ENCODE measurements around the gene ATXN10.
"Not testable (repeated sequence)": the region's sequence is repeated elsewhere in the genome, so short reads cannot be mapped to it uniquely, and the experiment has no call there.

ATXN10 gene

GRCh38 chr22:45671783-45672563, at the start of gene ATXN10:
ATXN10 (plus strand) TSS chr22:45671834; CDS start chr22:45672064, 230 bp downstream.
- H3K27ac ChIP-seq = peak within 1 kb of the TSS; percentile 91

GRCh38 chr22:45621836-45622600, 49.6 kb upstream of the ATXN10 start:
- TF ChIP-seq, protein P1, sequence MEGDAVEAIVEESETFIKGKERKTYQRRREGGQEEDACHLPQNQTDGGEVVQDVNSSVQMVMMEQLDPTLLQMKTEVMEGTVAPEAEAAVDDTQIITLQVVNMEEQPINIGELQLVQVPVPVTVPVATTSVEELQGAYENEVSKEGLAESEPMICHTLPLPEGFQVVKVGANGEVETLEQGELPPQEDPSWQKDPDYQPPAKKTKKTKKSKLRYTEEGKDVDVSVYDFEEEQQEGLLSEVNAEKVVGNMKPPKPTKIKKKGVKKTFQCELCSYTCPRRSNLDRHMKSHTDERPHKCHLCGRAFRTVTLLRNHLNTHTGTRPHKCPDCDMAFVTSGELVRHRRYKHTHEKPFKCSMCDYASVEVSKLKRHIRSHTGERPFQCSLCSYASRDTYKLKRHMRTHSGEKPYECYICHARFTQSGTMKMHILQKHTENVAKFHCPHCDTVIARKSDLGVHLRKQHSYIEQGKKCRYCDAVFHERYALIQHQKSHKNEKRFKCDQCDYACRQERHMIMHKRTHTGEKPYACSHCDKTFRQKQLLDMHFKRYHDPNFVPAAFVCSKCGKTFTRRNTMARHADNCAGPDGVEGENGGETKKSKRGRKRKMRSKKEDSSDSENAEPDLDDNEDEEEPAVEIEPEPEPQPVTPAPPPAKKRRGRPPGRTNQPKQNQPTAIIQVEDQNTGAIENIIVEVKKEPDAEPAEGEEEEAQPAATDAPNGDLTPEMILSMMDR (IDR thresholded peaks at IDR 0.05; ENCODE audit: low read depth, low read length) = no peak
- H3K9me3 ChIP-seq (ENCODE audit: severe bottlenecking) = no peaks in the 10 kb centered on the region

More at GRCh38 chr22:45671783-45672563, at the start of gene ATXN10:
- peaks cover 21% of the 10 kb centered on the region for H3K36me3 ChIP-seq
- TF ChIP-seq, protein P1 (IDR thresholded peaks at IDR 0.05; ENCODE audit: low read depth, low read length) = no peak
- peak; percentile 29 for DNase-seq
- H3K27me3 ChIP-seq (ENCODE audit: insufficient read depth, low read depth, severe bottlenecking) = no peaks in the 10 kb centered on the region
- no peaks in the 10 kb centered on the region for H3K9me3 ChIP-seq (ENCODE audit: severe bottlenecking)
- peak within 1 kb of the TSS; percentile 64 for H3K4me3 ChIP-seq (ENCODE audit: low read depth, low read length)

GRCh38 chr22:45623464-45624145, 48.0 kb upstream of the ATXN10 start:
- not testable (repeated sequence) for H3K27me3 ChIP-seq (ENCODE audit: insufficient read depth, low read depth, severe bottlenecking); H3K27ac ChIP-seq

More at GRCh38 chr22:45621836-45622600, 49.6 kb upstream of the ATXN10 start:
- no peak overlapping the region for H3K4me3 ChIP-seq (ENCODE audit: low read depth, low read length)
- no peak for DNase-seq
- H3K27me3 ChIP-seq (ENCODE audit: insufficient read depth, low read depth, severe bottlenecking) = no peaks in the 10 kb centered on the region
- H3K27ac ChIP-seq = no peak overlapping the region
- no peaks in the 10 kb centered on the region for H3K36me3 ChIP-seq

GRCh38 chr22:45626198-45626651, 45.4 kb upstream of the ATXN10 start:
- TF ChIP-seq, protein P1 (IDR thresholded peaks at IDR 0.05; ENCODE audit: low read depth, low read length) = no peak
- Histone ChIP-seq H3K9me3 (ENCODE audit: severe bottlenecking) (no peaks in the 10 kb centered on the region), H3K36me3 (no peaks in the 10 kb centered on the region), H3K4me3 (ENCODE audit: low read depth, low read length) (no peak overlapping the region), H3K27me3 (ENCODE audit: insufficient read depth, low read depth, severe bottlenecking) (no peaks in the 10 kb centered on the region), H3K27ac (no peak overlapping the region)
- no peak for DNase-seq

More at GRCh38 chr22:45623464-45624145, 48.0 kb upstream of the ATXN10 start:
- H3K9me3 ChIP-seq (ENCODE audit: severe bottlenecking); H3K4me3 ChIP-seq (ENCODE audit: low read depth, low read length); H3K36me3 ChIP-seq; DNase-seq: not testable (repeated sequence)

DNA sequence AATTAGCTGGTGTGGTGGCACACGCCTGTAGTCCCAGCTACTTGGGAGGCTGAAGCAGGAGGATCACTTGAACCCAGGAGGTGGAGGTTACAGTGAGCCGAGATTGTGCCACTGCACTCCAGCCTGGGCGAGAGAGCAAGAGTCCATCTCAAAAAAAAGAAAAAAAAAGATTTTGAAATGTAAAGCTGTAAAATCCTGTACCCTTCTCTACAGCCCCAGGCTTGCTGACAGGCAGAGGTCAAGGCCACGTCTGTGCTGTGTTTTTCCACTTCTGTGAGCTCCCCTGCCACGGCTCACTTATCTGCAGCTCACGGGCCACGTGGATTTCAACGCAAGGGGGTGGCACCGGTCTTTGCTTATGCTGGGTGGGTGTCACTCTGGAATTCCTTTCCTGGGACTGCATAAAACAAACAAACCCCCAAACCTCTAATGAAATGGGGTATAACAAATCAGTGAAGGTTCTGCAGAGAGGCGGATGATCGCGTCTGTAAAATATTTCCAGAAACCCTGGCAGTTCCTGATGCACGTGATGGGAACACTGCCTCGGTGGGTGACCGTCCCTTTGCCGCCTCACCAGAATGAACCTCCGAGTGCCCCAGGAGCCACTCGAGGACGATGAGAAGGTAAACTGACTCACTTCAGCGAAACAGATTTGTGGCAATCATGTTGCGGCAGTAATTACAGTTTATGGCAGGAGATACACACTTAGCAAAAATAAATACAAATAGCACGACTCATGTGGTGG, 44.0 kb upstream of the ATXN10 start:
- H3K9me3 ChIP-seq (ENCODE audit: severe bottlenecking) = no peaks in the 10 kb centered on the region
- DNase-seq = no peak
- H3K27me3 ChIP-seq (ENCODE audit: insufficient read depth, low read depth, severe bottlenecking) = no peaks in the 10 kb centered on the region
- TF ChIP-seq, protein P1 (IDR thresholded peaks at IDR 0.05; ENCODE audit: low read depth, low read length) = no peak
- no peaks in the 10 kb centered on the region for H3K36me3 ChIP-seq
- no peak overlapping the region for H3K27ac ChIP-seq
- H3K4me3 ChIP-seq (ENCODE audit: low read depth, low read length) = no peak overlapping the region
